Tibial nerve (tissue), 4 donors: Measurements from ENCODE around the gene NKX2-4. TPM values are rescaled to one million over a fixed set of nuclear protein-coding genes. Genes with fewer than 3 reads are reported as not detected.

Experiments
- DNase-seq, 2 donors: peaks; one replicate each; pipeline ENCODE4 v3.0.0-alpha.2; 2019; ENCODE audit warnings: low spot score in 2 of 2
- H3K27ac ChIP-seq, 4 donors: fragments of 200-600 bp; sonication (generic) in 3 of 4; one replicate each; pipeline ENCODE4 v1.5.1; 2017 to 2019; ENCODE audit warnings: mild to moderate bottlenecking in 1 of 4
- H3K27me3 ChIP-seq, 2 donors: fragments of 200-600 bp; sonication (generic) in 1 of 2; one replicate each; pipeline versions ENCODE4 v1.5.1 to v1.6.0; 2017 to 2019
- H3K36me3 ChIP-seq, 3 donors: fragments of 200-600 bp; sonication (generic); one replicate each; pipeline ENCODE4 v1.5.1; 2018 to 2019
- H3K4me1 ChIP-seq, 4 donors: fragments of 200-600 bp; sonication (generic) in 3 of 4; one replicate each; pipeline ENCODE4 v1.5.1; 2017 to 2019
- H3K4me3 ChIP-seq, 4 donors: fragments of 200-600 bp; sonication (generic) in 3 of 4; one replicate each; pipeline ENCODE4 v1.5.1; 2017 to 2019; ENCODE audit warnings: mild to moderate bottlenecking in 1 of 4, moderate library complexity in 1 of 4
- H3K9me3 ChIP-seq, 4 donors: fragments of 200-600 bp; sonication (generic) in 3 of 4; one replicate each; pipeline ENCODE4 v1.5.1; 2017 to 2019
- CTCF ChIP-seq, 5 experiments: fragments of 200-600 bp in 3 of 5; fragments of 450-650 bp in 2 of 5; sonication (generic) in 3 of 5; IDR thresholded peaks; one replicate each; pipeline ENCODE4 v1.5.1; 2016 to 2019; ENCODE audit warnings: antibody characterized with exemption in 5 of 5, mild to moderate bottlenecking in 3 of 5, moderate library complexity in 2 of 5
- EP300 ChIP-seq, 2 donors: sonication (generic); formaldehyde crosslinking; IDR thresholded peaks; one replicate each; pipeline ENCODE4 v1.6.1; 2017; ENCODE audit warnings: antibody characterized with exemption in 2 of 2, mild to moderate bottlenecking in 1 of 2
- POLR2A ChIP-seq, 2 donors: fragments of 450-650 bp; IDR thresholded peaks; one replicate each; pipeline ENCODE4 v1.6.1; 2017; ENCODE audit warnings: antibody characterized with exemption in 2 of 2, mild to moderate bottlenecking in 2 of 2, moderate library complexity in 2 of 2
- WGBS, 2 donors: methylation state at CpG; one replicate each; pipeline ENCODE4 v1.1.5; 2018; 5-methylcytosine and 5-hydroxymethylcytosine counted together
- total RNA-seq, 4 donors: library from RNA; depleted of rRNA; stranded (reverse); fragments of >200 nt; gene quantifications; one replicate each; pipeline ENCODE4 v1.1.0, GENCODE V29; 2016

The NKX2-4 gene
- total RNA-seq, 4 donors from 2014 or later = not detected

- Histone ChIP-seq H3K9me3 (no peaks in the 10 kb centered on the region), H3K36me3 (peaks cover 0 to 44% (median 0%) of the 10 kb centered on the region in 3 donors), H3K27me3 (peaks cover 0 to 60% of the 10 kb centered on the region in 2 donors), H3K4me1 (peaks cover 0 to 20% (median 2%) of the 10 kb centered on the region in 4 donors), H3K27ac (no peak overlapping the region), H3K4me3 (no peak overlapping the region)
- 32 to 42% methylated on average over 31 to 56 of the region's 61 CpGs for WGBS, 2 donors
- no peak for DNase-seq
- no peak for TF ChIP-seq POLR2A (IDR thresholded peaks at IDR 0.05)
- TF ChIP-seq CTCF (IDR thresholded peaks at IDR 0.05) = no peak
- TF ChIP-seq EP300 (IDR thresholded peaks at IDR 0.05) = no peak
These were observed 5.9 kb downstream of the NKX2-4 start for GRCh38 chr20:21391185-21391971.

GRCh38 chr20:21390768-21391167 lies 6.6 kb downstream of the NKX2-4 start:
- Histone ChIP-seq H3K36me3 (peaks cover 0 to 50% (median 0%) of the 10 kb centered on the region in 3 donors), H3K9me3 (no peaks in the 10 kb centered on the region), H3K4me3 (no peak overlapping the region), H3K27me3 (peaks cover 0 to 55% of the 10 kb centered on the region in 2 donors), H3K4me1 (peaks cover 0 to 14% (median 0%) of the 10 kb centered on the region in 4 donors), H3K27ac (no peak overlapping the region)
- TF ChIP-seq POLR2A (IDR thresholded peaks at IDR 0.05) (no peak), CTCF (IDR thresholded peaks at IDR 0.05) (no peak), EP300 (IDR thresholded peaks at IDR 0.05) (no peak)
- 94 to 95% methylated on average over 7 of the region's 7 CpGs for WGBS, 2 donors
- no peak for DNase-seq

- WGBS, 2 donors = 0 to 2% methylated on average over 1 of the region's 1 CpG
- Histone ChIP-seq H3K36me3 (peaks cover 0 to 60% (median 0%) of the 10 kb centered on the region in 3 donors), H3K4me1 (peaks cover 0 to 8% (median 0%) of the 10 kb centered on the region in 4 donors), H3K9me3 (no peaks in the 10 kb centered on the region), H3K27ac (no peak overlapping the region), H3K4me3 (no peak overlapping the region), H3K27me3 (peaks cover 0 to 41% of the 10 kb centered on the region in 2 donors)
- no peak for DNase-seq
- TF ChIP-seq CTCF (IDR thresholded peaks at IDR 0.05) (no peak), EP300 (IDR thresholded peaks at IDR 0.05) (no peak), POLR2A (IDR thresholded peaks at IDR 0.05) (no peak)
These were observed 8.0 kb downstream of the NKX2-4 start for GRCh38 chr20:21389368-21389767.

GRCh38 chr20:21388566-21388965 lies 8.8 kb downstream of the NKX2-4 start:
- 92 to 95% methylated on average over 1 of the region's 1 CpG for WGBS, 2 donors
- DNase-seq = no peak
- TF ChIP-seq POLR2A (IDR thresholded peaks at IDR 0.05) = no peak
- no peak for TF ChIP-seq EP300 (IDR thresholded peaks at IDR 0.05)
- TF ChIP-seq CTCF (IDR thresholded peaks at IDR 0.05) = no peak
- Histone ChIP-seq H3K36me3 (peaks cover 0 to 65% (median 0%) of the 10 kb centered on the region in 3 donors), H3K27ac (no peak overlapping the region), H3K4me3 (no peak overlapping the region), H3K27me3 (peaks cover 0 to 33% of the 10 kb centered on the region in 2 donors), H3K4me1 (peaks cover 0 to 8% (median 0%) of the 10 kb centered on the region in 4 donors), H3K9me3 (no peaks in the 10 kb centered on the region)

- Histone ChIP-seq H3K36me3 (peaks cover 0 to 76% (median 3%) of the 10 kb centered on the region in 3 donors), H3K9me3 (no peaks in the 10 kb centered on the region), H3K4me1 (peaks cover 0 to 8% (median 0%) of the 10 kb centered on the region in 4 donors), H3K27ac (no peak overlapping the region), H3K4me3 (no peak overlapping the region), H3K27me3 (peaks cover 0 to 22% of the 10 kb centered on the region in 2 donors)
- DNase-seq = no peak
- TF ChIP-seq CTCF (IDR thresholded peaks at IDR 0.05) (no peak), EP300 (IDR thresholded peaks at IDR 0.05) (no peak), POLR2A (IDR thresholded peaks at IDR 0.05) (no peak)
These were observed 9.8 kb downstream of the NKX2-4 start for GRCh38 chr20:21387528-21387927.
